Right ventricle myocardium inferior (tissue), 1 donor: ENCODE data around the gene SPDL1. TPM values are rescaled to one million over a fixed set of nuclear protein-coding genes. Genes with fewer than 3 reads are reported as not detected.

Experiments used
- ATAC-seq: fragments of 200-7000 bp; cut with Tn5 transposase; one replicate; pipeline ENCODE4 v1.9.1; 2020; ENCODE audit warnings: mild to moderate bottlenecking, moderate library complexity
- DNase-seq: peaks from one replicate; pipeline ENCODE4 v3.0.0; 2021; ENCODE audit errors: missing footprints
- intact Hi-C: fragments of 100-400 bp; cut with DNase I; formaldehyde crosslinking; loops from one replicate; pipeline ENCODE4 v1.11.0; 2022
- total RNA-seq: library from RNA; stranded (reverse); fragmentation: NEBNext Ultra II Directional; extraction: Animal tissue kit (Norgen Biotek cat#: 25700); gene quantifications from one replicate; pipeline ENCODE4 v1.2.1, GENCODE V29; 2021
- donor health status: DM: no; HTN: yes; CAD: no; lungs with severe emphysema.

Gene SPDL1
- total RNA-seq, 1 donor from 2014 or later = 4.6 TPM

GRCh38 chr5:169566202-169566601, 17.4 kb upstream of the SPDL1 start:
- intact Hi-C loops = no loop called here
- ATAC-seq (no peak), DNase-seq (no peak)

- DNase-seq (no peak), ATAC-seq (no peak)
- intact Hi-C loops = no loop called here
These were observed 16.5 kb upstream of the SPDL1 start for GRCh38 chr5:169567079-169567478.

- ATAC-seq = no peak
- DNase-seq = no peak
- intact Hi-C loops = no loop called here
These were observed 14.1 kb upstream of the SPDL1 start for GRCh38 chr5:169569513-169569912.

- DNase-seq = no peak
- intact Hi-C loops = no loop called here
- ATAC-seq = no peak
These were observed 12.2 kb upstream of the SPDL1 start for GRCh38 chr5:169571355-169571754.

GRCh38 chr5:169574134-169574646, 9.4 kb upstream of the SPDL1 start:
- intact Hi-C loops = no loop called here
- ATAC-seq (peak; percentile 70), DNase-seq (no peak)

GRCh38 chr5:169576181-169576598, 7.4 kb upstream of the SPDL1 start:
- ATAC-seq (peak; percentile 77), DNase-seq (no peak)
- intact Hi-C loops = no loop called here

- ATAC-seq = peak; percentile 14
- intact Hi-C loops = no loop called here
- DNase-seq = no peak
These were observed 5.6 kb upstream of the SPDL1 start for GRCh38 chr5:169577951-169578350.

GRCh38 chr5:169580964-169581363, 2.6 kb upstream of the SPDL1 start:
- ATAC-seq = no peak
- no peak for DNase-seq
- intact Hi-C loops = loop anchor here (5.0 to 10.0 kb wide), 2 partner anchors 596 to 904 kb away; no protein-coding TSS in a partner anchor

GRCh38 chr5:169581580-169582227, 1.9 kb upstream of the SPDL1 start:
- intact Hi-C loops = loop anchor here (5.0 to 10.0 kb wide), 2 partner anchors 597 to 904 kb away; no protein-coding TSS in a partner anchor
- no peak for DNase-seq
- peak; percentile 38 for ATAC-seq

GRCh38 chr5:169583101-169583423, 511 bp upstream of the SPDL1 start:
- peak; percentile 47 for ATAC-seq
- intact Hi-C loops = loop anchor here (5.0 to 10.0 kb wide), 2 partner anchors 598 to 906 kb away; no protein-coding TSS in a partner anchor
- DNase-seq = no peak

GRCh38 chr5:169584998-169585451, 1.5 kb downstream of the SPDL1 start:
- ATAC-seq (no peak), DNase-seq (no peak)
- intact Hi-C loops = loop anchor here (5.0 to 10.0 kb wide), 2 partner anchors 600 to 908 kb away; no protein-coding TSS in a partner anchor

GRCh38 chr5:169590602-169591001, 7.0 kb downstream of the SPDL1 start:
- intact Hi-C loops = no loop called here
- DNase-seq (no peak), ATAC-seq (no peak)

GRCh38 chr5:169591636-169592035, 8.1 kb downstream of the SPDL1 start:
- ATAC-seq = no peak
- intact Hi-C loops = no loop called here
- no peak for DNase-seq

GRCh38 chr5:169592937-169593650, 9.5 kb downstream of the SPDL1 start:
- intact Hi-C loops = no loop called here
- no peak for ATAC-seq
- DNase-seq = no peak

- DNase-seq (no peak), ATAC-seq (no peak)
- intact Hi-C loops = no loop called here
These were observed 11.7 kb downstream of the SPDL1 start for GRCh38 chr5:169595172-169595820.

- intact Hi-C loops = no loop called here
- no peak for ATAC-seq
These were observed 15.9 kb downstream of the SPDL1 start for GRCh38 chr5:169599451-169599850.

GRCh38 chr5:169602535-169602934, 19.0 kb downstream of the SPDL1 start:
- intact Hi-C loops = no loop called here
- DNase-seq = no peak

More at GRCh38 chr5:169599451-169599850, 15.9 kb downstream of the SPDL1 start:
- no peak for DNase-seq

GRCh38 chr5:169606279-169606678, 22.7 kb downstream of the SPDL1 start:
- intact Hi-C loops = no loop called here
- DNase-seq = no peak
- no peak for ATAC-seq

More at GRCh38 chr5:169602535-169602934, 19.0 kb downstream of the SPDL1 start:
- ATAC-seq = no peak

- ATAC-seq = no peak
- intact Hi-C loops = no loop called here
- DNase-seq = no peak
These were observed 24.3 kb downstream of the SPDL1 start for GRCh38 chr5:169607882-169608281.
